ENCODE measurements around the gene AFDN.

GRCh38 chr6:167960579-167960978, 133.9 kb downstream of the AFDN start:
- TF ChIP-seq POLR2A (IDR thresholded peaks at IDR 0.05; ENCODE audit: low read depth) (no peak), POLR2AphosphoS5 (IDR thresholded peaks at IDR 0.05) (no peak), CTCF (IDR thresholded peaks at IDR 0.05) (no peak)
